Endothelial cell of umbilical vein (primary cell): ENCODE data around the gene ACAA2.

ENCODE experiments used
- CTCF ChIP-seq, 2 donors: IDR thresholded peaks; 1 replicate in 1 of 2; 2 replicates in 1 of 2; pipeline ENCODE4 v1.5.1; 2011; ENCODE audit warnings: low read length in 2 of 2, mild to moderate bottlenecking in 2 of 2, moderate library complexity in 2 of 2, control low read depth in 1 of 2, inconsistent platforms in 1 of 2, low read depth in 1 of 2; ENCODE audit not compliant: insufficient read depth in 1 of 2; ENCODE audit errors: extremely low read depth in 1 of 2
- EZH2 ChIP-seq: IDR thresholded peaks from 2 replicates; pipeline ENCODE4 v1.6.1; 2012; ENCODE audit warnings: borderline replicate concordance, low read depth, mild to moderate bottlenecking, moderate library complexity, low read length, inconsistent platforms; ENCODE audit not compliant: severe bottlenecking
- FOS ChIP-seq: IDR thresholded peaks from 2 replicates; pipeline ENCODE4 v1.6.1; 2011; ENCODE audit warnings: mild to moderate bottlenecking, low read length, moderate library complexity, borderline replicate concordance; ENCODE audit not compliant: insufficient read depth
- JUN ChIP-seq: IDR thresholded peaks from 2 replicates; pipeline ENCODE4 v1.6.1; 2011; ENCODE audit warnings: borderline replicate concordance, low read depth; ENCODE audit not compliant: insufficient read length, insufficient read depth
- MAX ChIP-seq: IDR thresholded peaks from 2 replicates; pipeline ENCODE4 v1.6.1; 2011; ENCODE audit not compliant: insufficient read depth, insufficient read length
- MYC ChIP-seq: IDR thresholded peaks from one replicate; pipeline ENCODE4 v1.6.1; 2011; ENCODE audit warnings: mild to moderate bottlenecking, low read depth, low read length
- POLR2A ChIP-seq: IDR thresholded peaks from 2 replicates; pipeline ENCODE4 v1.6.1; 2012; ENCODE audit warnings: low read depth, mild to moderate bottlenecking, control low read depth, low read length
- POLR2AphosphoS5 ChIP-seq: IDR thresholded peaks from 2 replicates; pipeline ENCODE4 v1.6.1; 2012; ENCODE audit warnings: low read depth, mild to moderate bottlenecking, control low read depth, low read length, moderate library complexity; ENCODE audit not compliant: insufficient read depth

DNA sequence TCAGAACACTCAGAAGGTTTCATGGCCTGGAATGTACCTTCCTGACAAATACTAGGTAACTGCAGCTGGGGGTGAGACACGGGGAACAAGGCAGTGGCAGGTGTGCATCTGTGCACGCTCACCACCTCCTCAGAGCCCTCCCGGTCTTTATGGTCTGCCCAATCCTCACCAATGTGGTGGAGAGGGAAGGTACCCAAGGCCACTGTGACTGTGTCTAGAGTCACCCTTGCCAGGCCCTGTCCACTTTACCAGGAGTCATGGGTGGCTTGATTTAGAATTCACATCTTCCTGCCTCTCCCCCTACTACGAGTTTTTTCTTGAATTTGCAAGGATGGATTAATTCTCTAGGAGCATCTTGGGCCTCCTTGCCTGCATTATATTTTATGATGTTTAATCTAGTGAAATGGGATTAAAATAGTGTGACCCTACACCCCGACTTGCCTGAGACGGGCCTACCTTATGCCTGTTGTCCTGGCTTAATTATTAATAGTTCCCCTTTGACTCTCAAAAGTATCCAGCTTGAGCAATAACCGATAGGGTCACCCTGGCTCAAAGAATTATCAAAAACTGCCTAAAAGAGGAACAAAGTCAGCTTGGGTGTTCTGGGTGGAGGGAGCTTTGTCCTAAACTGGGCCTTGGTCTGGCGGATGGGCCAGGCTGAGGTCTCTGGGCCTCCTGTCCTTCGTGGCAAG, 56.5 kb downstream of the ACAA2 start:
- TF ChIP-seq FOS, result no peak
- TF ChIP-seq EZH2, result no peak
- no peak for TF ChIP-seq POLR2AphosphoS5
- no peak for TF ChIP-seq CTCF (IDR thresholded peaks at IDR 0.05; ENCODE audit: extremely low read depth in 1 of 2, insufficient read depth in 1 of 2, low read depth in 1 of 2, low read length in 2 of 2)
- no peak for TF ChIP-seq MAX
- TF ChIP-seq JUN, result no peak
- TF ChIP-seq POLR2A, result no peak
- TF ChIP-seq MYC, result no peak
